Muscle layer of colon (tissue), 2 donors: Measurements from ENCODE around the gene CYB5RL.

ENCODE experiments used
- H3K27ac ChIP-seq: one replicate; pipeline ENCODE4 v1.7.0; 2013; ENCODE audit warnings: low read depth, mild to moderate bottlenecking, low read length, moderate library complexity
- H3K27me3 ChIP-seq, 2 donors: one replicate each; pipeline ENCODE4 v1.7.0; 2013; ENCODE audit warnings: low read length in 2 of 2, mild to moderate bottlenecking in 2 of 2; ENCODE audit not compliant: insufficient read depth in 2 of 2, control insufficient read depth in 1 of 2
- H3K36me3 ChIP-seq: one replicate; pipeline ENCODE4 v1.7.0; 2013; ENCODE audit warnings: mild to moderate bottlenecking, low read length; ENCODE audit not compliant: insufficient read depth
- H3K4me1 ChIP-seq: one replicate; pipeline ENCODE4 v1.7.0; 2013; ENCODE audit warnings: mild to moderate bottlenecking, low read length; ENCODE audit not compliant: insufficient read depth
- H3K4me3 ChIP-seq, 2 donors: one replicate each; pipeline ENCODE4 v1.7.0; 2013; ENCODE audit warnings: low read length in 2 of 2, low read depth in 1 of 2, mild to moderate bottlenecking in 1 of 2, moderate library complexity in 1 of 2
- H3K9ac ChIP-seq: one replicate; pipeline ENCODE4 v1.7.0; 2013; ENCODE audit warnings: low read length
- H3K9me3 ChIP-seq: one replicate; pipeline ENCODE4 v1.7.0; 2013; ENCODE audit warnings: mild to moderate bottlenecking, low read length
- donor health status: abdominal sarcoma.
- donor health status: Adenocarcinoma of cecum.

CYB5RL gene

DNA sequence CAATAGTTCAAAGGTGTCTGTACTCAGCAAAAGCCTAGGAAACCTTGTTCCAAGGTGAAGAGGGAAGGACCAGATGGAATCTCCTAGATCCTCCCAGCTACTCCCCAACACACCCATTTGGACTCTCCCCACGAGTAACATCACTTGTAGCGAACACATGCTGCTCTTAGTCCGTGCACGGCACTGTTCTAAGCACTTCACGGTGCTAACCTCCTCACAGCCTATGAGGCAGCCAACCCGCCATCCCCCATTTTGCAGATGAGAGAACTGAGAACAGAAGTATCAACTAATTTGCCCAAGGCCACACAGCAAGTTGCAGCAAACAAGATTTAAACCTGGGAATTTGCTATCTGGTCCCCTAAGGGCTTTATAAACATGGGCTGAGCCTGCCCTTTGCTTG lies 24.4 kb upstream of the CYB5RL start:
- Histone ChIP-seq H3K4me1 (peaks cover 23% of the 10 kb centered on the region), H3K27ac (no peak overlapping the region), H3K4me3 (no peak overlapping the region), H3K36me3 (peaks cover 14% of the 10 kb centered on the region), H3K9ac (no peak overlapping the region), H3K27me3 (no peaks in the 10 kb centered on the region), H3K9me3 (no peaks in the 10 kb centered on the region)

DNA sequence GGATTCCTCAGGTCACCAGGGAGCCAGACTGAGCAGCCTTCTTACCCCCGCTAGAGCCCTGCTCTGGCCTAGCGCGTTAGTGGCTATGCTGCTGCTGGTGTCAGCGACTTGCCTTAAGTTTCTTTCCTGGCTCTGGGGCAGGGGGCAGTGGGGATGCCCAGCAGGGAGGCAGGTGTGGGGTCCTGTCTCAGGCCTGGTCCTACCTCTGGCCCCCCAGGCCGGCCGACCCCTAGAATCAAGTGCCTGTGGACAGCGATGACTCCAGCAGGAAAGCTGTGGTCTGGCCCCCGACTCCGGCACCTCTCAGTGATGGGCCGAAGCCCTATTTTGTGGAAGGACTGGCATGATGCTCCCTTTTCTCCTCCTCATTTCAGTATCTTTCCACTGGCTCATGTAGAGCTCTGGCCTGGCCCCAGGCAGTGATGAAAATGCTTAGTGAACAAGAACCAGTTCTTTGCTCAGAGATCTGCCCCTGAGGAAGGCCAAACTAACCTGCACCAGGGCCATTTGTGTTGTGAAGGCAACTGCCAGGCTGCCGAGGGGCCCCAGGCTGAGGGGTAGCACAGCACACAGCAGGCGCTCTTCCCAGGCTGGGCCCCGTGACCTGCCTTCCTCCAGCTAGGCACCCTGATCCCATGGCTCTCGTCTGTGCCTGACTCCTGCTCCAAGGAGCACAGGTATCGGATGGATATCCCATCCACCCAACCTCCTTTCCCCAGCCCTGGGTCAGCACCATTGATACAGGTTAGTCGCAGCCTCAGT lies 23.8 kb upstream of the CYB5RL start:
- peaks cover 14% of the 10 kb centered on the region for H3K36me3 ChIP-seq
- no peaks in the 10 kb centered on the region for H3K9me3 ChIP-seq
- no peak overlapping the region for H3K27ac ChIP-seq
- no peaks in the 10 kb centered on the region for H3K27me3 ChIP-seq
- no peak overlapping the region for H3K4me3 ChIP-seq
- no peak overlapping the region for H3K9ac ChIP-seq
- H3K4me1 ChIP-seq: peaks cover 24% of the 10 kb centered on the region

DNA sequence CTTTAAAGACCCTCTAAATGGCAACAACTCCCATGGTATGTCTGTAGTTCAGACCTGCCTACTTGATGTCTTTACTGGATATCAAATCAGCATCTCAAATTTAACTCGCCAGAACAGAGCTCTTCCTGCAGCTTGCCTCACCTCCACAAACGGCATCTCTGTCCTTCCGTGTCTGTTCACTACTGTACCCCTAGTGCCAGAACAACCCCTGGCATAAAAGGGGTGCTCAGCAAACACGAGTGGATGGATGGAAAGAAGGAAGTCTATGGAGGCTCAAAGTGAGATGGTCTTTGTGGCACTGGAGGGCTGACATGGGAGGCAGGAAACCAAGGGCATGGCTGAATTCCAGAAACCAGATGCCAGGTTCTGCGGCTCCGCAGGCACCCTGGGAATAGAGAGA lies 22.9 kb upstream of the CYB5RL start:
- peaks cover 26% of the 10 kb centered on the region for H3K4me1 ChIP-seq

DNA sequence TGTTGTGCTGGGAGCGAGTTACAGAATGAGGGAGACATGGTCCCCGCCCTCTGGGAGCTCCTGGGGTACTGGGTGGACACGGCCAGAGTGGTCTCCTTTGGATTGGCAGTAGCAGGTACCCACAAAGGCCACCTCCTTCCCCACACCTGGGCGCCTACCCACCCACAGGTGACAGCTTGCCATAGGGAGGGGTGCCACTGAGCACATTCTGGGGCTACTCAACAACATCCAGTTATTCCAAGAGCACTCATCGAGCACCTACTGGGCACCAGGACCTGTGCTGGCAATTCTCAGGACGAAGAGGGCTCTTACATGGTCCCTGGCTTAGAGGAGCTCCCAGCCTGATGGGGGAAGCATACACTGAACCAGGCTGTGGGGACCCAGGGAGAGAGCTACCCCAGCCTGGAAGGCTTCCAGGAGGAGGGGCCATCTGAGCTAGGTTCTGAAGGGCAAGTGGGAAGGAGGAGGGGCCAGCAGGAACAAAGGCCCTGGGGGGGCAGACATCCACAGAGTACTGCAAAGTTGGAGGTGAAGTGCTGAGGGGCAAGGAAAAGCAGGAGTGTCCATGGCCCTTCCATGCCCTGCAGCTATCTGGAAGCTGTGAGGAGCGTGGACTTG lies 22.1 kb upstream of the CYB5RL start:
- H3K9me3 ChIP-seq: no peaks in the 10 kb centered on the region
- H3K4me3 ChIP-seq: no peak overlapping the region
- peaks cover 26% of the 10 kb centered on the region for H3K4me1 ChIP-seq
- H3K9ac ChIP-seq: no peak overlapping the region
- H3K27me3 ChIP-seq: no peaks in the 10 kb centered on the region
- H3K36me3 ChIP-seq: peaks cover 29% of the 10 kb centered on the region
- no peak overlapping the region for H3K27ac ChIP-seq

More for the DNA sequence above, 22.9 kb upstream of the CYB5RL start:
- Histone ChIP-seq H3K27me3 (no peaks in the 10 kb centered on the region), H3K36me3 (peaks cover 22% of the 10 kb centered on the region), H3K9me3 (no peaks in the 10 kb centered on the region), H3K4me3 (no peak overlapping the region), H3K27ac (no peak overlapping the region), H3K9ac (no peak overlapping the region)

DNA sequence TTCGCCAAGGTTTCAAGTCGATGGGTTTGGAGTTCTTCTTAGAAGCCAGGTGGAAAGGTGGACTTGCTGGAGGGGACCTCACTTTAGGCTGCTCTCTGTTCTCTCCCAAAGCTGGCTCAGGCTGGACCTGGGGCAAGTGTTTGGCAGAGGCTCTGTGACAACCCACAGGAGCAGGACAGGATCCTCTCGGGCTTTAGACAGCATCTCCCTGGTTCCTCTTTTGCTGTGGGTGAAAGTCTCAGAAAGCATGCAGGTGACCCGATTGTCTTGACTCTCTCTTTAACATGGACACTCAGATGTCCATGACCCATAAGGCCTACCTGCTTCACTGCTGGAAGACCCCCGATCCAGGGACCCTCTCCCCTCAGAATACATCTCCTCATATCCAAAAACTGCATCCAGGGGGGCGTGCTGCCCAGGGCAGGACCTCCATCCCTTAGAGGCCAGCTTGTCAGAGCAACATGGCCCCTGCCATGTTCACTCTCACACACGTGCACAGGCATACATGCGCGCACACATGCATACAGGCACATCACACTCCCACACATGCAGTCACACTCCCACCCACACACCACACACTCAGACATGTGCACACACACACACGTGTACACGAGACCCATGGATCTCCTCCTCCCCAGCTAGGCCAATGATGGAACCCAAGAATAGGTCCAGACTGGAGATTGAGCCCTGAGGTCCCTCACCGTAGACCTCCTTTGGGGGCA lies 21.4 kb upstream of the CYB5RL start:
- H3K27me3 ChIP-seq: no peaks in the 10 kb centered on the region
- H3K4me1 ChIP-seq: peaks cover 26% of the 10 kb centered on the region
- H3K9me3 ChIP-seq: no peaks in the 10 kb centered on the region
- H3K9ac ChIP-seq: no peak overlapping the region
- peaks cover 36% of the 10 kb centered on the region for H3K36me3 ChIP-seq
- no peak overlapping the region for H3K27ac ChIP-seq
- H3K4me3 ChIP-seq: no peak overlapping the region

DNA sequence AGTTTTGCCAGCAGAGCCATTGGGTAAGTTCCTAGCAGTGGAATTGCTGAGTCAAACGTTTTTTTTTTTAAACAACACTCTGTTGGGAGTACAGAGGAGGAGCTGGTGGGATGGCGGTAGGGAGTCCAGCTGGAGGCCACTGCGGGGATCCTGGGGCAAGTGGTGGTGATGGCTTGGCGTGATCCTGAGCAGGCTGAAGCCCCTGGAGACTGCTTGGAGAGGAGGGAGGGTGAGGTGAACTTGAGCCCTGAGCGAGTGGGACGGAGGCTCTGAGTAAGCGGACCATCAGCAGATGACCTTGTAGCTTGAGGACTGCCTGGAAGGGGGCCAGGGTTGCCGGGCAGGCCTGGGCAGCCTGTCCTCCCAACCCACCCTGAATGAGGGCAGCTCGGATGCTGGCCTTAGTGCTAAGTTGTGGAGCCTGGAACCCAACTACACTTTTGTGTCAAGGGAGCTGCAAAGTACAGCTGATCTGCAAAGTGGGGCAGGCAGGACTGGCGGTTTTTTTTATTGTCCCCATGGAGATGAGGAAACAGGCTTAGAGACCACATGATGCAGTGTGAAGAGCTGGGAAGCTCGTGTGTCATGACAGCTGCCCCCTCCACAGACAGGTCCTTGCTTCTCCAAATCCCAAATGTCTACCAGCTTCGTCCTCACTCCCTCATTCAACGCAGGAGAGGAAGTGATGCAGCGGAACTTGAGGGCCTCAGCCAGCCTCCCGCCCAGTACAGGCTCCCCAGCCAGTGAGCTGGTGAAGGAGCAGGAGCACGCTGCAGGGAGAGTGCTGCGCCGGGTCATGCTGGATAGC lies 20.4 kb upstream of the CYB5RL start:
- H3K27ac ChIP-seq: peak overlapping the region; percentile 52
- peaks cover 26% of the 10 kb centered on the region for H3K4me1 ChIP-seq
- H3K9me3 ChIP-seq: no peaks in the 10 kb centered on the region
- peaks cover 41% of the 10 kb centered on the region for H3K36me3 ChIP-seq
- no peaks in the 10 kb centered on the region for H3K27me3 ChIP-seq
- no peak overlapping the region for H3K4me3 ChIP-seq
- H3K9ac ChIP-seq: no peak overlapping the region

DNA sequence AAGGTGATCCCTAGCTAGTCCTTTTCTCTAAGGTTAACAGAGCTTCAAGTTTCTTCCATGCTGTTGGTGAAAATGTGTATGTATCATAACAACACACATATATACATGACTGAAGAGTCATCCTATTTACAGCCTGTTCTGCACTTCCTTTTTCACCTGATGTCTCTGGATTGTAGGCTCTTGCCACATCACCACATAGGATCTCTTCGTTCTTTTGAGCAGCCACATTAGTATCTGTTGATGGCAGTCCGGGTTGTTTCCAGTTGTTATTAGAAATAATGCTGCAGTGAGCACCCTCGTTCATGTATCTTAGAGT lies 19.8 kb upstream of the CYB5RL start:
- no peak overlapping the region for H3K9ac ChIP-seq
- H3K27me3 ChIP-seq: no peaks in the 10 kb centered on the region
- H3K36me3 ChIP-seq: peaks cover 44% of the 10 kb centered on the region
- H3K4me1 ChIP-seq: peaks cover 26% of the 10 kb centered on the region
- no peaks in the 10 kb centered on the region for H3K9me3 ChIP-seq
- H3K4me3 ChIP-seq: no peak overlapping the region
- peak overlapping the region; percentile 52 for H3K27ac ChIP-seq

DNA sequence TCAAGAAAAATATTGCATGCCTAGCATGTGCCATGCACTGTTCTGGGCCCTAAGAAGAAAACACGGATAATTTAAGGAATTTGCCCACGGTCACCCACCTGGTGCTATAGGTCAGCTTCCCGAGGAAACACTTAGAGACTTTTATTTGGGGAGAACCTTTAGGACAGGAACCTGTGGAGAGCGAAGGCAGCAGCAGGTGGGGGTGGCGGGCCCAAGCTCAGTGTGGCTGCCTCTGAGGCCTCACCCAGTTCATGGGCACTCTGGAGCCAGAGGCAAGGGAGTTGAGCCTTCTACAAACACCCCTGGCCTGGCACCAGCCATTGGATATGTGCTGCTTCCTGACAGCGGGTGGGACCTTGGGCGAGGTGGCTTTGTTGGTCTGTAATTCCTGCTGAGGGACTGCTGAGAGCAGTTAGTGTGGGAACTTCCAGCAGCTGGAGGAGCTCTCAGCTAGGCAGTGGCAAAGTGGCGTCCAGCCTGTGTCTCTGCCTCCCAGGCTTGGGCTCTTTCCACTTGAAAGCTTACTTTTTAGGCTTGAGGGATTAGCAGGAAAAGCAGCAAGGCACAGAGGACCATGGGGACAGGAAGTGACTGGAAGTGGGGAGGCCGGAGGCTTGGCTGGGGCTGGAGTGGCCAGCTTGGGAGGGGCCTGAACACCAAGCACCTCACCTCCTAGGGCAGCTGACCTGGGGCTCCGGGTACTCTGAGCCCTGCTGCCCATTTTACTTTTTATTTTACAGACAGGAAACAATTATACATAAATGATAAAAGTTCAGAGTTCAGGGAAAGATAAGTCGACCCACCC lies 19.3 kb upstream of the CYB5RL start:
- no peaks in the 10 kb centered on the region for H3K27me3 ChIP-seq
- H3K9ac ChIP-seq: no peak overlapping the region
- peaks cover 26% of the 10 kb centered on the region for H3K4me1 ChIP-seq
- peak overlapping the region; percentile 52 for H3K27ac ChIP-seq
- peaks cover 47% of the 10 kb centered on the region for H3K36me3 ChIP-seq
- no peak overlapping the region for H3K4me3 ChIP-seq
- no peaks in the 10 kb centered on the region for H3K9me3 ChIP-seq

DNA sequence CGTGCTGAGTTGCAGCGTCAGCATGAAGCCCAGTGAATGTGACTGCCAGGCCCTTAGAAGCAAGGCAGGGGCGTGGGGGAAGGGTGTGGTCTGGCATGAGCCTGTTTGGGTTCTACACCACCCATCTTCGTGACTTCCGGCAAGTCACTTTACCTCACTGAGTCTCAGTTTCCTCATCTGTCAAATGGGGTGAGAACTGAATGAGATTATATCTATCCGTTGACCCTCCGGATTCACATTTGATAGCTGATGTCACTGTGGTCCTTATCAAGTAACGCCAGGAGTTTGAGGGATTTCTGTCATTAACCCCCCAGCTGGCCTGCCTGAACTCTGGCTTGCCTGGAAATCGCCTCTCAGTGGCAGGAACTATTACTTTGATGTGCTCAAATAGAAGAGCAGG lies 15.7 kb upstream of the CYB5RL start:
- H3K4me1 ChIP-seq: peaks cover 21% of the 10 kb centered on the region
- no peaks in the 10 kb centered on the region for H3K27me3 ChIP-seq
- no peak overlapping the region for H3K4me3 ChIP-seq
- H3K36me3 ChIP-seq: peaks cover 74% of the 10 kb centered on the region
- H3K9ac ChIP-seq: no peak overlapping the region
- no peak overlapping the region for H3K27ac ChIP-seq
- no peaks in the 10 kb centered on the region for H3K9me3 ChIP-seq

DNA sequence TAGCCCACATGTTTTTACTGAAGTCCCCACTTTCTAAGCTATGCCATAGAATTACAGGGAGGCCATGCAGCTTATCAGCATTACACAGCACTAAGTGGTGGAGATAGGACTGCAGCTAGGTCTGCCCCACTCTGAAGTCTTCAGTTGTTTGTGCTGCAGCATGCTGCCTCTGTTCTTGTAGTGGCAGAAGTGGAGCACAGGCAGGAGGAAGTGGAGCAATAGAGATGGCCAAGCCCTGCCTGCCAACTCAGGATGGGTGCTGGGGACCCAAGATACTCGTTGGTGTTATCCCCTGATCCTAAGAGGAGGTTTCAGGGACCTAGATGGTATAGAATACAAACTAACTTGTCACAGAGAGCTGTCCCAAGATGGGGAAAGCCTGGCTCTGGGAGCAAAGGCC lies 13.0 kb upstream of the CYB5RL start:
- Histone ChIP-seq H3K36me3 (peaks cover 86% of the 10 kb centered on the region), H3K27me3 (no peaks in the 10 kb centered on the region), H3K9ac (no peak overlapping the region), H3K9me3 (no peaks in the 10 kb centered on the region), H3K4me1 (no peaks in the 10 kb centered on the region), H3K4me3 (no peak overlapping the region), H3K27ac (no peak overlapping the region)
